ENCODE results near the gene MOCOS. TPM values are rescaled to one million over a fixed set of nuclear protein-coding genes. Genes with fewer than 3 reads are reported as not detected.

The MOCOS gene
- total and polyA plus RNA-seq, 10 donors: 0.13 to 2.7 (median 0.53) TPM

GRCh38 chr18:36316246-36316645 is 128.9 kb downstream of the MOCOS start:
- Histone ChIP-seq H3K27me3 (replicated peaks in 1 of 7) (peaks cover 0 to 14% (median 0%) of the 10 kb centered on the region in 7 donors), H3K27ac (no peak overlapping the region), H3K4me3 (no peak overlapping the region), H3K4me1 (peaks cover 0 to 5% (median 0%) of the 10 kb centered on the region in 6 donors), H3K36me3 (no peaks in the 10 kb centered on the region), H3K9me3 (peaks cover 0 to 26% (median 19%) of the 10 kb centered on the region in 8 donors)
- no peak for DNase-seq
- 79 to 95% (median 86%) methylated on average over 2 of the region's 2 CpGs for WGBS, 5 donors
- intact Hi-C loops (cut with DNase I; ENCODE audit: low total_unique reads): no loop called here
- TF ChIP-seq POLR2A (IDR thresholded peaks at IDR 0.05) (no peak), CTCF (IDR thresholded peaks at IDR 0.05 in 8 of 11, conservative IDR thresholded peaks at IDR 0.05 in 3 of 11) (no peak)

Other genes with a start within 250 kb of the MOCOS start
- 10 to 100 TPM; 34.4 to 69.3 (median 49.7) TPM for gene RPRD1A, start 119.9 kb upstream of the MOCOS start, total RNA-seq
- gene RPRD1A, start 119.9 kb upstream of the MOCOS start, polyA plus RNA-seq: 10 to 100 TPM; 15.8 to 21.8 (median 18.8) TPM
- 10 to 100 TPM; 17.7 to 29.7 (median 24.0) TPM for gene SLC39A6, start 58.2 kb upstream of the MOCOS start, total RNA-seq
- gene SLC39A6, start 58.2 kb upstream of the MOCOS start, polyA plus RNA-seq: 1 to 10 TPM; 3.9 to 6.9 (median 6.6) TPM
- 10 to 100 TPM; 45.7 to 99.7 (median 79.0) TPM for gene ELP2, start 57.6 kb upstream of the MOCOS start, total RNA-seq
- 10 to 100 TPM; 50.6 to 72.4 (median 57.0) TPM for gene ELP2, start 57.6 kb upstream of the MOCOS start, polyA plus RNA-seq
- gene FHOD3, start 110.2 kb downstream of the MOCOS start, total RNA-seq: 1 to 10 TPM; 1.2 to 2.7 (median 2.1) TPM
- 1 to 10 TPM; 1.3 to 2.1 (median 1.7) TPM for gene FHOD3, start 110.2 kb downstream of the MOCOS start, polyA plus RNA-seq